Measurements from ENCODE around the gene SLC30A7.

DNA sequence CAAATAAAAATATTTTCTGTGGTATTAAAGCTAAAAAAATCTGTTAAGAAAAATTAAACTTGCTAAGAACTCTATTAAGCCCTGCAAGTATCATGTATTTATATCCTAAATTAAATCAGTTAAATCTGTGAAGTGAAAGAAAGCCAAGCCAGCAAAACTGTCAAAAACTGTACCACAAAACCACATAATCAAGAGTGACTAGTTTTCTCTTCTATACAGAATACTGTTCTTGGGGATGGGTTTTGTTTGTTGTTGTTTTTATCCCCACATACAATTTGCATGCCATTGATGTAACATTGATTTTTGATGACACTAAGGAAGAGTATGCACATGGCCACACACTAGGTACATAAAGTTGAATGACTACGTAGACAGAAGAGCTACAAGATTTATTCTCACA, 109.3 kb downstream of the SLC30A7 start:
- no peak for TF ChIP-seq CTCF (IDR thresholded peaks at IDR 0.05)
- TF ChIP-seq POLR2A (IDR thresholded peaks at IDR 0.05): no peak

Data from prostate gland (tissue), 2 donors.